NT2/D1 (cell line): ENCODE measurements around the gene RPS6KA2.

Experiments
- DNase-seq: peaks from one replicate; pipeline ENCODE4 v3.0.0-alpha.2; 2011; ENCODE audit warnings: low read depth, low spot score
- H3K27me3 ChIP-seq: 2 replicates; pipeline ENCODE4 v1.6.0; 2011; ENCODE audit warnings: mild to moderate bottlenecking; ENCODE audit not compliant: insufficient read length, insufficient read depth
- H3K36me3 ChIP-seq: 2 replicates; pipeline ENCODE4 v1.6.1; 2011; ENCODE audit warnings: mild to moderate bottlenecking, low read length, mixed read lengths; ENCODE audit not compliant: insufficient read depth, insufficient read length
- H3K4me1 ChIP-seq: 2 replicates; pipeline ENCODE4 v1.5.1; 2011; ENCODE audit not compliant: insufficient read depth, insufficient read length
- H3K4me3 ChIP-seq: 2 replicates; pipeline ENCODE4 v1.5.1; 2011; ENCODE audit warnings: low read depth; ENCODE audit not compliant: insufficient read length
- H3K9ac ChIP-seq: 2 replicates; pipeline ENCODE4 v1.6.0; 2011; ENCODE audit warnings: low read depth; ENCODE audit not compliant: insufficient read length
- H3K9me3 ChIP-seq: 2 replicates; pipeline ENCODE4 v1.5.1; 2011; ENCODE audit warnings: mild to moderate bottlenecking, low read length; ENCODE audit not compliant: insufficient read depth
- SUZ12 ChIP-seq: IDR thresholded peaks from 2 replicates; pipeline ENCODE4 v1.6.1; 2011; ENCODE audit not compliant: insufficient read length, insufficient read depth; ENCODE audit errors: extremely low read depth
- YY1 ChIP-seq: IDR thresholded peaks from 2 replicates; pipeline ENCODE4 v1.6.1; 2011; ENCODE audit not compliant: insufficient read length, insufficient read depth
- ZNF274 ChIP-seq: IDR thresholded peaks from 2 replicates; pipeline ENCODE4 v1.6.1; 2011; ENCODE audit warnings: mild to moderate bottlenecking, low read depth, low read length

The RPS6KA2 gene

GRCh38 chr6:166670894-166671293, 43.8 kb upstream of the RPS6KA2 start:
- no peak for DNase-seq
- Histone ChIP-seq H3K36me3 (no peaks in the 10 kb centered on the region), H3K9ac (no peak overlapping the region), H3K9me3 (no peaks in the 10 kb centered on the region), H3K4me3 (no peak overlapping the region), H3K27me3 (no peaks in the 10 kb centered on the region), H3K4me1 (no peaks in the 10 kb centered on the region)
- TF ChIP-seq ZNF274 (no peak), YY1 (no peak), SUZ12 (no peak)

- no peaks in the 10 kb centered on the region for H3K27me3 ChIP-seq
- H3K9me3 ChIP-seq: no peaks in the 10 kb centered on the region
- no peak overlapping the region for H3K9ac ChIP-seq
These were observed 43.0 kb upstream of the RPS6KA2 start for GRCh38 chr6:166670013-166670412.

GRCh38 chr6:166667796-166668610, 41.0 kb upstream of the RPS6KA2 start:
- Histone ChIP-seq H3K9ac (no peak overlapping the region), H3K36me3 (no peaks in the 10 kb centered on the region), H3K27me3 (no peaks in the 10 kb centered on the region), H3K4me3 (no peak overlapping the region), H3K9me3 (no peaks in the 10 kb centered on the region), H3K4me1 (no peaks in the 10 kb centered on the region)
- TF ChIP-seq SUZ12 (no peak), YY1 (no peak), ZNF274 (no peak)
- no peak for DNase-seq

More at GRCh38 chr6:166670013-166670412, 43.0 kb upstream of the RPS6KA2 start:
- no peaks in the 10 kb centered on the region for H3K4me1 ChIP-seq
- no peaks in the 10 kb centered on the region for H3K36me3 ChIP-seq
- DNase-seq: no peak
- TF ChIP-seq ZNF274: no peak
- TF ChIP-seq SUZ12: no peak
- no peak for TF ChIP-seq YY1
- no peak overlapping the region for H3K4me3 ChIP-seq

- Histone ChIP-seq H3K4me1 (no peaks in the 10 kb centered on the region), H3K9me3 (no peaks in the 10 kb centered on the region), H3K9ac (no peak overlapping the region), H3K4me3 (no peak overlapping the region), H3K36me3 (no peaks in the 10 kb centered on the region), H3K27me3 (no peaks in the 10 kb centered on the region)
- no peak for DNase-seq
- TF ChIP-seq SUZ12: no peak
- no peak for TF ChIP-seq ZNF274
- no peak for TF ChIP-seq YY1
These were observed 37.1 kb upstream of the RPS6KA2 start for GRCh38 chr6:166664135-166664534.

- Histone ChIP-seq H3K9ac (no peak overlapping the region), H3K4me3 (no peak overlapping the region), H3K4me1 (no peaks in the 10 kb centered on the region), H3K9me3 (no peaks in the 10 kb centered on the region), H3K36me3 (no peaks in the 10 kb centered on the region), H3K27me3 (no peaks in the 10 kb centered on the region)
- DNase-seq: no peak
- TF ChIP-seq SUZ12: no peak
- TF ChIP-seq YY1: no peak
- no peak for TF ChIP-seq ZNF274
These were observed 36.5 kb upstream of the RPS6KA2 start for GRCh38 chr6:166663568-166663967.

GRCh38 chr6:166662690-166663089, 35.6 kb upstream of the RPS6KA2 start:
- H3K4me1 ChIP-seq: no peaks in the 10 kb centered on the region
- TF ChIP-seq SUZ12: no peak
- no peak for TF ChIP-seq ZNF274
- no peak for TF ChIP-seq YY1
- no peaks in the 10 kb centered on the region for H3K9me3 ChIP-seq
- no peaks in the 10 kb centered on the region for H3K36me3 ChIP-seq
- no peak overlapping the region for H3K9ac ChIP-seq
- no peak overlapping the region for H3K4me3 ChIP-seq
- no peak for DNase-seq
- no peaks in the 10 kb centered on the region for H3K27me3 ChIP-seq

GRCh38 chr6:166661327-166662085, 34.5 kb upstream of the RPS6KA2 start:
- Histone ChIP-seq H3K9ac (no peak overlapping the region), H3K4me3 (no peak overlapping the region), H3K36me3 (no peaks in the 10 kb centered on the region), H3K27me3 (no peaks in the 10 kb centered on the region), H3K9me3 (no peaks in the 10 kb centered on the region), H3K4me1 (no peaks in the 10 kb centered on the region)
- no peak for DNase-seq
- TF ChIP-seq YY1: no peak
- TF ChIP-seq SUZ12: no peak
- no peak for TF ChIP-seq ZNF274
